ENCODE measurements around the gene MYCBP. TPM values are rescaled to one million over a fixed set of nuclear protein-coding genes. Genes with fewer than 3 reads are reported as not detected.

MYCBP gene
- total RNA-seq, 1 experiment from 2014 or later = 33.1 TPM

- H2BK120ac ChIP-seq (ENCODE audit: low read depth, low read length, poor library complexity, severe bottlenecking) = no peak overlapping the region
- no peak overlapping the region for H3K9ac ChIP-seq (ENCODE audit: extremely low read depth, insufficient read length, low read length)
- no peak overlapping the region for H4K91ac ChIP-seq (ENCODE audit: insufficient read length, low read depth, low read length)
- no peak overlapping the region for H2BK5ac ChIP-seq (ENCODE audit: insufficient read length, low read length)
- H3K18ac ChIP-seq (ENCODE audit: insufficient read length, low read depth, low read length) = no peak overlapping the region
- H3K23me2 ChIP-seq (ENCODE audit: insufficient read length, low read depth, low read length, poor library complexity, severe bottlenecking) = no peaks in the 10 kb centered on the region
- DNase-seq = no peak
- peaks cover 2% of the 10 kb centered on the region; the same call in 1 of the 2 replicates for H3K4me1 ChIP-seq (ENCODE audit: insufficient read depth, low read length)
- no peak overlapping the region for H3K4me2 ChIP-seq (ENCODE audit: insufficient read depth, insufficient read length, low read length)
- H3K27ac ChIP-seq (ENCODE audit: insufficient read length, low read depth, low read length) = no peak overlapping the region
- H3K4me1 Mint-ChIP-seq = peaks cover 12 to 13% of the 10 kb centered on the region in 2 experiments
- H3K36me3 Mint-ChIP-seq (ENCODE audit: insufficient read depth in 1 of 3, low read depth in 3 of 3) = no peaks in the 10 kb centered on the region
- no peaks in the 10 kb centered on the region for H3K79me1 ChIP-seq (ENCODE audit: insufficient read depth, low read depth, low read length, poor library complexity, severe bottlenecking)
- no peak overlapping the region for H3T11ph ChIP-seq (ENCODE audit: low read length)
- no peaks in the 10 kb centered on the region for H3K9me3 ChIP-seq (ENCODE audit: control insufficient read depth, low read depth, low read length)
- H2BK12ac ChIP-seq (ENCODE audit: insufficient read length, low read depth, low read length) = no peak overlapping the region
- no peak overlapping the region for H2BK15ac ChIP-seq (ENCODE audit: low read depth, low read length)
- no peaks in the 10 kb centered on the region for H3K27me3 ChIP-seq (ENCODE audit: insufficient read depth, low read length)
- no peaks in the 10 kb centered on the region for H4K20me1 ChIP-seq (ENCODE audit: control insufficient read depth, insufficient read depth, insufficient read length)
- H3K14ac ChIP-seq (ENCODE audit: insufficient read depth, low read length) = no peak overlapping the region
- no peaks in the 10 kb centered on the region; the same call in 1 of the 2 replicates for H3K27me3 Mint-ChIP-seq (ENCODE audit: low read depth)
- no peak overlapping the region for H2AK5ac ChIP-seq (ENCODE audit: insufficient read length, low read length)
- no peaks in the 10 kb centered on the region for H3K79me2 ChIP-seq (ENCODE audit: insufficient read depth, low read length)
- no peak overlapping the region for H4K8ac ChIP-seq (replicated peaks; ENCODE audit: insufficient read length, low read depth, low read length)
- TF ChIP-seq, protein P1, sequence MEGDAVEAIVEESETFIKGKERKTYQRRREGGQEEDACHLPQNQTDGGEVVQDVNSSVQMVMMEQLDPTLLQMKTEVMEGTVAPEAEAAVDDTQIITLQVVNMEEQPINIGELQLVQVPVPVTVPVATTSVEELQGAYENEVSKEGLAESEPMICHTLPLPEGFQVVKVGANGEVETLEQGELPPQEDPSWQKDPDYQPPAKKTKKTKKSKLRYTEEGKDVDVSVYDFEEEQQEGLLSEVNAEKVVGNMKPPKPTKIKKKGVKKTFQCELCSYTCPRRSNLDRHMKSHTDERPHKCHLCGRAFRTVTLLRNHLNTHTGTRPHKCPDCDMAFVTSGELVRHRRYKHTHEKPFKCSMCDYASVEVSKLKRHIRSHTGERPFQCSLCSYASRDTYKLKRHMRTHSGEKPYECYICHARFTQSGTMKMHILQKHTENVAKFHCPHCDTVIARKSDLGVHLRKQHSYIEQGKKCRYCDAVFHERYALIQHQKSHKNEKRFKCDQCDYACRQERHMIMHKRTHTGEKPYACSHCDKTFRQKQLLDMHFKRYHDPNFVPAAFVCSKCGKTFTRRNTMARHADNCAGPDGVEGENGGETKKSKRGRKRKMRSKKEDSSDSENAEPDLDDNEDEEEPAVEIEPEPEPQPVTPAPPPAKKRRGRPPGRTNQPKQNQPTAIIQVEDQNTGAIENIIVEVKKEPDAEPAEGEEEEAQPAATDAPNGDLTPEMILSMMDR (conservative IDR thresholded peaks at IDR 0.05) = no peak
- H3K56ac ChIP-seq (ENCODE audit: insufficient read length, low read depth, low read length) = no peak overlapping the region
- H3K9me3 Mint-ChIP-seq = no peaks in the 10 kb centered on the region
- no peak overlapping the region for H4K5ac ChIP-seq (ENCODE audit: insufficient read length, low read depth, low read length)
- H3K4me3 Mint-ChIP-seq = no peak overlapping the region
- no peak overlapping the region for H2AFZ ChIP-seq (ENCODE audit: low read length)
- H2BK20ac ChIP-seq (ENCODE audit: low read depth, low read length, poor library complexity, severe bottlenecking) = no peak overlapping the region
- no peak overlapping the region for H3K27ac Mint-ChIP-seq
- H3K4ac ChIP-seq (ENCODE audit: low read depth, low read length) = no peak overlapping the region
- no peak overlapping the region for H3K23ac ChIP-seq (ENCODE audit: insufficient read length, low read depth, low read length)
- WGBS (ENCODE audit: extremely low coverage, insufficient read length, low lambda C conversion rate) = no CpG with 5 or more reads among the region's 5 CpGs
Measured at GRCh38 chr1:38889589-38889988, 16.4 kb upstream of the MYCBP start.
